ENCODE data around the gene ZDHHC9.
A peak's percentile ranks its signal among the peaks of the same experiment; 100 is the strongest.

Gene ZDHHC9

DNA sequence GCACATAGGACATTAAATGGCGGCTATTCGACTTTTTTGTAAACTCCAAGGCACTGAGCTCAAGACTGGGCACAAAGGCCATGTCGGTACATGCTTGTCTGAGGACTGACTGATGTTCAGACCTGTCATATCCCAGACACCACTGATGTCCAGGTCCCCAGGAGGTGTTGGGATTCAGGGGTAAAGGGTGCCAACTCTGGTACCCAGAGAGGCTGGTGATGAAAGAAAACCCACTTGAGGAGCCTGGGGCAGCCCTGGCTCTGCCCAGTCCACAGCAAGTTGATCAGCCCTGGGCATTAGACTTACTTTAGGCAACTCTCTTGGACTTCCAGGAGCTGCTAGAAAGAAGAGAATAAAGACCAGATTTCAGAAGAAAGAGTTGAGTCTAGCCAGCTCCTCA lies 45.2 kb downstream of the ZDHHC9 start:
- peak; percentile 33 for ATAC-seq
- peak overlapping the region in 1 of 2 donors; percentile 15 for H3K4me3 Mint-ChIP-seq
- H3K27ac Mint-ChIP-seq, result no peak overlapping the region
- no peak for DNase-seq
- peaks cover 47% of the 10 kb centered on the region for H3K4me1 Mint-ChIP-seq
- H3K9me3 Mint-ChIP-seq, result no peaks in the 10 kb centered on the region
- no peaks in the 10 kb centered on the region for H3K27me3 Mint-ChIP-seq

DNA sequence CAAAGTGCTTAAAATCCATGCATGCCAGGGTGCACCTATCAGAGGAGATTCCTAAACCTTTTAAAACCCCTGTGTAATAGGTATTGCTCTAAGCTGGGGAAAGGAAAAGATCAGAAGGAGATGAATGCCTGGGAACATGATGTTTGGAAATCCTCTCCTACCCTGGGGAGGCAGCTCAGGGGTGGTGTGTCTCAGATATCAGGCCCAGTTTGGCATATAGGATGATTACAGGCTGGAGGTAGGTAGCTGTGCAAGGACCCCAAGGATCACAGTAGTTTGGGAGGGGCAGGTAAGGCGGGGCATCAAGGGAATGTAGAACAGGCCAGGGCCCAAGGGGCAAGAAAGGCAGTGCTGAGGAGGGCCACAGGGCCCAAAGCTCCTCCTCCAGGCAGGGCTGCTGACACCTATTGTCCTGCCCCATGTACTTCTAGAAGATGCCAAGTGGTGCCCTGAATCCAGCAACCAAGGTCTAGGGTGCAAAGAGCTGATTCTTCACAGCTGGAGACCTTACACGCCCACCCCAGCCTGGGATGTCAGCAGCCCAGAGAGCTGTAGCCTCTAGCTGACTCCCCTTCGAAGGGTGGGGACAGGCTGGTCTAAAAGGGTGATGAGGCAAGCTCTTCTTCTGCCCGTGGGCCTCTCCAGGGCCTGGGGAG lies 46.3 kb downstream of the ZDHHC9 start:
- Mint-ChIP-seq H3K4me3 (no peak overlapping the region), H3K9me3 (no peaks in the 10 kb centered on the region), H3K4me1 (peaks cover 46% of the 10 kb centered on the region), H3K27me3 (no peaks in the 10 kb centered on the region), H3K27ac (peak overlapping the region in 1 of 2 donors; percentile 82)
- no peak for DNase-seq
- peak; percentile 15 for ATAC-seq

DNA sequence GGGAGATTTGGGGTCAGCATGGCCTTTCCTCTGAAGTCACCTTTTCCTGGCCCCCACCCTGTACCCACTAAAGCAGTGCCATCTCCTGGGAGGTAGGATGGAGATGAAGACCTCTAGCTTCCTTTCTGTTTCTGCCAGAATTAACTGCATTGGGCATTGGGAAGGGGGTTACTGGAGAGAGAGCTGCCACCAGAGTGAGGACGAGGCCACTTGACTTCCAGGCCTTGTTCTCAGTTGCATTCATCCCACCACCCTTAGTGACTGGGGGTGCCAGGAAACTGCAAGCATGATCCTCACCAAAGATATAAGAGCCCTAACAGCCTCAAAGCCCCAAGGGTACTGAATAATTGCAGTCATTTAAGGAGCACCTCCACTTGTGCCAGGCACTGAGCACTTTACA lies 48.1 kb downstream of the ZDHHC9 start:
- no peak overlapping the region for H3K27ac Mint-ChIP-seq
- no peak for DNase-seq

DNA sequence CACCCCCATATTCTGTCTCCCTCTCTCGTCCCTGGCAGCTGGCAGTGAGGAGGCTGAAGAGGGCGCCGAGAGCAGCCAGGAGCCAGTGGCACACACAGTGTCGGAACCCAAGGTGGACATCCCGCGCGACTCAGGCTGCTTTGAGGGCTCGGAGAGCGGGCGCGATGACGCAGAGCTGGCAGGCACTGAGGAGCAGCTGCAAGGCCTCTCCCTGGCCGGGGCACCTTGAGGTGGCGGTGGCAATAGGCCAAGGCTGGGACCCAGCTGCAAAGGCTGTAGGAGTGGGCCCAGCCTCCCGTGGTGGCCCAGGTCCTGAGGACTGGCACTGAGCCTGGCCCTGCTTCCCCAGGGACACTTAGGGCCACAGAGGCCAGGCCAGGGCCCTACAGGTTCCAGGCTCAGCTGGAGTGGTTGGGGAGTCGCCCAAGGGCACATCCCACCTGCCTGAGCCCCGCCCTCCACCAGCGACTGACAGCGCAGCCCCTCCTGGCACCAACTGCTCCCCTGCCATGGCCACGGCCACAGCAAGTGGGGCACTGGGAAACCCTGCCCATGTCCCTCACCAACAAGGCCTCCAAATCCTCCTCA lies 50.0 kb downstream of the ZDHHC9 start:
- ATAC-seq (peak; percentile 18), DNase-seq (no peak)
- H3K9me3 Mint-ChIP-seq, result no peaks in the 10 kb centered on the region
- H3K27me3 Mint-ChIP-seq, result no peaks in the 10 kb centered on the region
- H3K4me1 Mint-ChIP-seq, result peaks cover 35% of the 10 kb centered on the region
- H3K4me3 Mint-ChIP-seq, result no peak overlapping the region
- no peak overlapping the region for H3K27ac Mint-ChIP-seq

More for the DNA sequence above, 48.1 kb downstream of the ZDHHC9 start:
- Mint-ChIP-seq H3K4me1 (peaks cover 46% of the 10 kb centered on the region), H3K4me3 (no peak overlapping the region), H3K27me3 (no peaks in the 10 kb centered on the region), H3K9me3 (no peaks in the 10 kb centered on the region)
- no peak for ATAC-seq

DNA sequence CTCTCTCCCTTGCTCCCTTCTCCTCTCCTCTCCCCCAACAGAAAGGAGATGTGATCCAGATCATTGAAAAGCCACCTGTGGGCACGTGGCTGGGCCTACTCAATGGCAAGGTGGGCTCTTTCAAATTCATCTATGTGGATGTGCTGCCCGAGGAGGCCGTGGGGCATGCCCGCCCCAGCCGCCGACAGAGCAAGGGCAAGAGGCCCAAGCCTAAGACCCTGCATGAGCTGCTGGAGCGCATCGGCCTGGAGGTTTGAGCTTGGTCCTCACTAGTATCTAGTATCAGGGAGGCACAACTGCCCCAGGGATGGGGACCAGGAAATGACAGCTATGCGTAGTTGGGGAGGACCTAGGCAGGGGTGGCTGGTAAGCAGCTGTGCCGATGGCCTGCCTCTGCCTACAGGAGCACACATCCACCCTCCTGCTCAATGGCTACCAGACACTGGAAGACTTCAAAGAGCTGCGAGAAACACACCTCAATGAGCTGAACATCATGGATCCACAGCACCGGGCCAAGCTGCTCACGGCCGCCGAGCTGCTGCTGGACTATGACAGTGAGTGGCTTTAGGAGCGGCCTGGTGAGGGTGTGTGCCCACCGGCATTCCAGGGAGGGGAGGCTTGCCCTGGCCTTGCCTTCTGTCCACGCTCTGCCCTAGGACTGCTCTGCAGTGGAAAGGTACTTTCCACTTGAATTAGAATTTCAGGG lies 50.9 kb downstream of the ZDHHC9 start:
- H3K4me1 Mint-ChIP-seq, result peaks cover 31% of the 10 kb centered on the region
- ATAC-seq, result no peak
- H3K27me3 Mint-ChIP-seq, result no peaks in the 10 kb centered on the region
- no peaks in the 10 kb centered on the region for H3K9me3 Mint-ChIP-seq
- no peak overlapping the region for H3K27ac Mint-ChIP-seq
- H3K4me3 Mint-ChIP-seq, result no peak overlapping the region
- DNase-seq, result no peak

DNA sequence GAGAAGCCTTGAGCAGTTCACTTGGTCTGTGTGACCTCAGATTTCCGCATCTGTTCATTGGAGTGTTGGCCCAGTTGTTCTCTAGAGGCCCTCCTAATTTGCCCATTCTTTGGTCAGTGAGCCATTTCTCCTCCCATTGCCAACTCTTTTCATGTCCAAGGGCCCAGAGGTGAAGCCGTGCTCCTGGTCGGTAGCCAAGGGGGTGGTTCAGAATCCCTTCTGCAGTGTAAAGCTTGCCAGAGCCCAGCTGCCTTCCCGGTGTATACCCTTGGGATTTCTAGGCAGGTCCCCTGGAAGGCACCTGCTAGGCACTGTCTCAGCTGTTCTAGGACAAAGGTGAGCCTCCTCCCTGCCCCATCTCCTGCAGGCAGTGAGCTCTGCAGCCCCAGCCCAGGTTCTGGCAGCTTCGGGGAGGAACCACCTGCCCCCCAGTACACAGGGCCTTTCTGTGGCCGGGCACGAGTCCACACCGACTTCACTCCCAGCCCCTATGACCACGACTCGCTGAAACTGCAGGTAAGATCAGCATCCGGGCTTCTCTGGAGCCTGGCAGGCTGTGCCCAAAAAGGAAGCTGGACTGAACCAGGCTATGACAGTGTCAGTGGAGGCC lies 51.6 kb downstream of the ZDHHC9 start:
- Mint-ChIP-seq H3K4me3 (no peak overlapping the region), H3K27me3 (no peaks in the 10 kb centered on the region), H3K27ac (no peak overlapping the region), H3K4me1 (peaks cover 30% of the 10 kb centered on the region), H3K9me3 (no peaks in the 10 kb centered on the region)
- DNase-seq (no peak), ATAC-seq (no peak)

DNA sequence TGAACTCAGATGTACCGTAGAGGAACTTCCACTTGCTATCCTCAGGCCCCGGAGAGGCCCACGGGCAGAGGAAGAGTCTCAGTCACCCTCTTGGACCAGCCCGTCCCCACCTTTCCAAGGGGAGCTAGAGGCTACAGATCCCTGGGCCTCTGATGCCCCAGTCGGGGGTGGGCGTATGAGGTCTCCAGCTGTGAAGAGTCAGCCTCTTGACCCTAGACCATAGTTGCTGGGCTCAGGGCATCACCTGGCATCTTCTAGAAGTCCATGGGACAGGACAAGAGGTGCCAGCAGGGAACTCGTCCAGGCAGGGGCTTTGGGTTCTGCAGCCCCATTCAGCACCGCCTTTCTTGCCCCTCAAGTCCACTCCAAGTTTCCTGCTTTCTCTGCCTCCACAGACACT lies 52.4 kb downstream of the ZDHHC9 start:
- ATAC-seq, result no peak
- H3K4me3 Mint-ChIP-seq, result no peak overlapping the region
- no peaks in the 10 kb centered on the region for H3K27me3 Mint-ChIP-seq
- no peak for DNase-seq
- no peak overlapping the region for H3K27ac Mint-ChIP-seq
- H3K4me1 Mint-ChIP-seq, result peaks cover 36% of the 10 kb centered on the region
- no peaks in the 10 kb centered on the region for H3K9me3 Mint-ChIP-seq

DNA sequence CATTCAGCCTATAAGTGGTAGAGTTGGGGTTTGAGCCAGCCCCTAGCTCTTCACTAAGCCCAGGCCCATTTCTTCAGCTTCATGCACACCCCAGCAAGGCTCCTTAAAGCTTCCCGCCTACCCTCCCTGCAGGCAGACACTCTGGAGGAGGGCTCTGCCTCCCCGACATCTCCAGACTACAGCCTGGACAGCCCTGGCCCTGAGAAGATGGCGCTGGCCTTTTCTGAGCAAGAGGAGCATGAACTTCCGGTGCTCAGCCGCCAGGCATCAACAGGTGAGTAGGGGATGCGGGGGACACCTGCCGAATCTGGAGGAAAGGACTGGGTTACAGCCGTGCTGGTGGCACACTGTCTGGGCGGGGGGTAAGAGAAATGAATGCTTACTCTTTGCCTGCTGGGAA lies 52.9 kb downstream of the ZDHHC9 start:
- Mint-ChIP-seq H3K4me3 (no peak overlapping the region), H3K27ac (no peak overlapping the region), H3K9me3 (no peaks in the 10 kb centered on the region), H3K27me3 (no peaks in the 10 kb centered on the region), H3K4me1 (peaks cover 41% of the 10 kb centered on the region)
- ATAC-seq (no peak), DNase-seq (no peak)

DNA sequence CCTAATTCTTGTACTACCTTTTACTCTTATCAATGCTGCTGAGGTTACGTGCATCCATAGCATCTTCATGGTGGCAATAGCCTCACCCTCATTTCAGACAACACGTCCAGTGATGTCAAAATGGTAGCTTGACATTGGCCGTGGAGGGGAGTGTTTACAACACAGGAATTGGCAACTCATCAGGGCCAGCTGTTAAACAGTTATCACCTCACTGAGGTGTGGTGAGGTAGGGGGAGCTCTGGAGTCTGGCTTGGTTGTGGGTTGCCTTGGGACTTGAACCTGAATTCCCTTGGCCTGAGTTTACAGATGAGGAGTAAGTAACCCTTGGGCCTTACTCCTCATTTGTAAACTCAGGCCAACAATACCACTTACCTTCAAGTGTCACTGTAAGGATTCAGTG lies 53.5 kb downstream of the ZDHHC9 start:
- Mint-ChIP-seq H3K27me3 (no peaks in the 10 kb centered on the region), H3K4me1 (peaks cover 42% of the 10 kb centered on the region), H3K27ac (no peak overlapping the region), H3K9me3 (no peaks in the 10 kb centered on the region), H3K4me3 (no peak overlapping the region)
- ATAC-seq (no peak), DNase-seq (no peak)

DNA sequence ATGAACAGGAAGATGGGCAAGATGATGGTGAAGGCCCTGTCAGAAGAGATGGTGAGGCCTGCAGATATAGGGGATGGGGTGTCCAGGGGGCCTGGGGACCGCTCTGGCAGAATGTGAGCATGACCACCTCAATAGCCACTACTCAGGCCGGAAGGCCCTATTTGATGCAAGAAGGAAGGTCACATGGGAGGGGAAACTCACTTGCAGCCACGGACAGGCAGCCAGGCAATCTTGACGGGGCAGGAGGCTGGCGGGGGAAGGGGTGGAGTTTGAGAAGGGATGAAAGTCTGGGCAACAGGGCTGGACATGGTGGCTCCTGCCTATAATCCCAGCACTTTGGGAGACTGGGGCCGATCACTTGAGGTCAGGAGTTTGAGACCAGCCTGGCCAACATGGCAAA lies 55.2 kb downstream of the ZDHHC9 start:
- H3K4me3 Mint-ChIP-seq, result no peak overlapping the region
- H3K27me3 Mint-ChIP-seq, result no peaks in the 10 kb centered on the region
- no peak for ATAC-seq
- peaks cover 45% of the 10 kb centered on the region for H3K4me1 Mint-ChIP-seq
- H3K27ac Mint-ChIP-seq, result peak overlapping the region; percentile 80
- no peak for DNase-seq
- H3K9me3 Mint-ChIP-seq, result no peaks in the 10 kb centered on the region

DNA sequence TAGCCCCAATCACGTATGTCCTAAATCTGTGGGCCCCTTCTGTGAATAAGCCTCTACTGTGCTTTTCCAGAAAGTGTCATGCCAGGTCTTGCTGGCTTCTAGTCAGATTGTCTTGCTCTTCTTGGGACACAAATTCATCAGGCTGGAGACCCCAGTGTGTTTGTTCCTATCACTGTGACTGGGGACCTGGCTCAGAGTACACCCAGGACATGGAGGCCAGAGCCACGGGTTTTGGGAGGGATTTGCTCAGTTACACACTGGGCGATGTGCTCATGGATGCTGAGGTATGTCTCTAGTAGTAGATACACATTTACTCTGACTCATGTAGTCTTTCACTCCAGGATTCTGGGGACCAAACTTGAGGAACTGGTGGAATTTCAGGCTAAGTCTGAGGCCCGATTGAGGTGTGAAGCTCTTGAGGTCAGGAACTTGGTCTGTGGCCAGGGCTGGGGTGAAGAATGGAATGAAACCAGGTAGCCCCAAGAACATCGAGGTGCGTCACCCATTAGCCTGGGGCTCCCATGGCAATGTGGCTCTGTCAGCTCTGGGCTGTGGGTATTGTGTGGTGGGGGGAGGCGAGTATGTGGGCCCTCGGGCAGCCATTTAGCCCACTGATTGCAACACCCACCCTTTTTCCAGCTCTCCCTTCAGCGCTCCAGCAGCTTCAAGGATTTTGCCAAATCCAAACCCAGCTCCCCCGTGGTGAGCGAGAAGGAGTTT lies 56.2 kb downstream of the ZDHHC9 start:
- peak overlapping the region; percentile 53 to 55 for H3K4me3 Mint-ChIP-seq
- peak overlapping the region; percentile 80 to 89 for H3K27ac Mint-ChIP-seq
- DNase-seq, result no peak
- H3K27me3 Mint-ChIP-seq, result no peaks in the 10 kb centered on the region
- peaks cover 55% of the 10 kb centered on the region for H3K4me1 Mint-ChIP-seq
- ATAC-seq, result no peak
- H3K9me3 Mint-ChIP-seq, result no peaks in the 10 kb centered on the region

DNA sequence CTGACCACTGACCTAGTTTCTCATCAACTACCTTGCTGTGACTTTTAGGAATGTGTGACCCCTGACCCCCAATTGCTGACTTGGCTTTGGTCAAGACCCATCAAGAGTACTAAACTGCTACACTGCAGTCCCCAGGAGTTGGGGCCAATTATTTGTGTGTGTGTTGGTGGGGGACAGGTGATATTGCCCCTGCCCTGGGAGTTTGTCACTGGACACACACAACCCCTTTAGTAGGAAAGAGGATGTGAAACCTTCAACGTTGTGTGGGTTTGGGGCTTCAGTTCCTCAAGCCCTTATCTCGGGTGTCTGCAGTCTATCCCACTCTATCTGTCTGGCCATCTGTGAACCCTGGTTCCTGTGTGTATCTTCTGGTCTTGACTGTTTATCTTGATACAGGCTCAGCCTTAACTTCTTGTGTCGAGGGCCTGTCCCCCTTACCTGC lies 57.5 kb downstream of the ZDHHC9 start:
- Mint-ChIP-seq H3K9me3 (no peaks in the 10 kb centered on the region), H3K4me1 (peaks cover 62% of the 10 kb centered on the region), H3K27me3 (no peaks in the 10 kb centered on the region), H3K4me3 (peak overlapping the region; percentile 76 to 84), H3K27ac (peak overlapping the region; percentile 19 to 72)
- DNase-seq (no peak), ATAC-seq (no peak)

DNA sequence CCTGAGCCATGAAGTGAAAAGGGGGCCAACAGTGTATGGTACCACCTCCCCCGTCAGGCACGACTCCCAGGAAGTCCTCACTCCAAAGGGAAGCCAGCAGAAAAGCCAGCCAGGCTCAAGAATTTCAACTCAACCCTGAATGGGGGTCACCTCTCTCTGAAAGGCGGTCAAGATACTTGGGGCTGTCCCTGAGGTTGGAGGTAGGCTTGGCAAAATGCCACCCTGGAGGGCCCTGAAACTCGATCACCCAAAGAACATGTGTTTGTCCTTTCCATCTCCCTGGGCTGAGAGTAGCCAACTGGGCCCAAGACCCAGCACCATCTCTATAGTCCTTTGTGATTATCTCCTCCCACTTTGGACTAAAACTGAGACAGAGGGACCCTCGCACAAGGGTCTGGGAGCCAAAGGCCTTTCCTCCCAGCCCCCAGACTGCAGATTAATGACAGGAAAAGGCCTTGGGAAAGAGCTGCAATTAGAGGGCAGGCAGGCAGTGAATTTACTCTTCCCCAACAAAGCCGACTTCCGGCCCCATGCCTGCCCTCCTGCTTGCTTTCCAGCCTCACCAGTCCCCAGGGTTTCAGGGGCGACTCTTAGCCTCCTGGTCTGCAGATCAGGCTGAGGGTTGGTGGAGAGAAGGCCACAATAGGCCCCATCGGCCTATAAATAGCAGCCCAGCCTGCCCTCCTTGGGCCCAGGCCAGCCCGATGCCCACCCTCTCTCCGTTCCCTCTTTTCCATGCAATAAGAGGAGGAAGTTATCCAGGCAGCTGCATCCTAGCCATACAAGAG lies 58.3 kb downstream of the ZDHHC9 start:
- Mint-ChIP-seq H3K4me3 (peak overlapping the region; percentile 76 to 84), H3K4me1 (peaks cover 62% of the 10 kb centered on the region), H3K27ac (peak overlapping the region in 1 of 2 donors; percentile 89), H3K9me3 (no peaks in the 10 kb centered on the region), H3K27me3 (no peaks in the 10 kb centered on the region)
- ATAC-seq, result no peak
- no peak for DNase-seq

DNA sequence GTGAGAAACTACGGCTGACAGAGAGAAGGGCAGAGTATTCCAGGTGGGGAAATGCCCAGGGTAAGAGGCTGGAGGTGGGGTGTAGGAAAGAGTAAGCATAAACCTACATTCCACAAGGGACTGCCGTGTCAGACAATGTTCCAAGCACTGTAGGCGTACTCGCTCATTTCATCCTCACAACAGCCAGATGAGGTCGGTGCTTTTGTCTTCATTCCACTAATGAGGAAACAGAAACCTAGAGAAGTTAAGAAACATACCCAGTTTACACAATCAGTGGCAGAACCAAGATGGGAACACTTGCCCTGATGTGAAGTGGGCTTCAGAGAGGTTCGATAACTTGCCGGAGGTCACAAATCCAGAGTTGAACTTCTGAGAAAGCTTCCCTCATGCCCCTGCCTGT lies 59.3 kb downstream of the ZDHHC9 start:
- H3K9me3 Mint-ChIP-seq, result no peaks in the 10 kb centered on the region
- ATAC-seq, result no peak
- H3K27ac Mint-ChIP-seq, result peak overlapping the region in 1 of 2 donors; percentile 40
- peaks cover 65% of the 10 kb centered on the region for H3K4me1 Mint-ChIP-seq
- H3K27me3 Mint-ChIP-seq, result no peaks in the 10 kb centered on the region
- no peak for DNase-seq
- H3K4me3 Mint-ChIP-seq, result peak overlapping the region; percentile 82 to 90

DNA sequence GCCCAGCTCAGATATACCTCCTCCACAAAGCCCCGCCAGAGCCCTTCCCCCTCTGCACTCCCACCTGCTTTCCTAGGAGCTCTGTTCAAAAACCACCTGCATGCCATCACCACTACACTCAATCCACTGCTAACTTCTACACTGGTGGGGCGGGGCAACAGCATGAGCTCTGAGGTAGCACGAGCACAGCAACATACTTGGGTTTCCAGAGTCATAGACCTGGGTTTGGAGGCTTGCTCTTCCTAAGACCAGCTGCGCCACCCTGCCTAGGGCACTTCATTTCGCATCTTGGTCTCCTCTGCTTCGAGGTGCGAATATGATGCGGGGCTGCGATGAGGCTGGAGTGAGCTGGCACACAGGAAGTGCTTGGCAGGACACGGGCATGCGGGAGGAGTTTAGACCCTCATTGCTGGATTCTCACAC lies 60.4 kb downstream of the ZDHHC9 start:
- peak overlapping the region; percentile 62 to 72 for H3K27ac Mint-ChIP-seq
- peak in 1 of 2 donors; percentile 26 for DNase-seq
- no peak for ATAC-seq
- H3K4me1 Mint-ChIP-seq, result peaks cover 70% of the 10 kb centered on the region
- no peaks in the 10 kb centered on the region for H3K9me3 Mint-ChIP-seq
- no peaks in the 10 kb centered on the region for H3K27me3 Mint-ChIP-seq
- peak overlapping the region; percentile 82 to 90 for H3K4me3 Mint-ChIP-seq

Measured in stimulated activated naive CD8-positive, alpha-beta T cell treated with anti-CD3 and anti-CD28 coated beads, Interleukin-15, amount 100 ng/mL, for 72 hours (primary cell).